Measurements from ENCODE around the gene CLSTN1.

The CLSTN1 gene

GRCh38 chr1:9710037-9710436 is 113.7 kb downstream of the CLSTN1 start:
- DNase-seq = no peak

- no peak for DNase-seq
Measured at GRCh38 chr1:9706178-9706577, 117.6 kb downstream of the CLSTN1 start.

GRCh38 chr1:9705337-9706093 is 118.2 kb downstream of the CLSTN1 start:
- DNase-seq = no peak

GRCh38 chr1:9703681-9704080 is 120.1 kb downstream of the CLSTN1 start:
- DNase-seq = no peak

GRCh38 chr1:9703165-9703509 is 120.6 kb downstream of the CLSTN1 start:
- no peak for DNase-seq

GRCh38 chr1:9701665-9702064 is 122.1 kb downstream of the CLSTN1 start:
- DNase-seq = no peak

- no peak for DNase-seq
Measured at GRCh38 chr1:9700340-9700739, 123.4 kb downstream of the CLSTN1 start.

GRCh38 chr1:9699361-9699760 is 124.4 kb downstream of the CLSTN1 start:
- DNase-seq = no peak

GRCh38 chr1:9696793-9697192 is 127.0 kb downstream of the CLSTN1 start:
- no peak for DNase-seq

- DNase-seq = no peak
Measured at GRCh38 chr1:9691691-9692090, 132.1 kb downstream of the CLSTN1 start.

GRCh38 chr1:9691108-9691445 is 132.7 kb downstream of the CLSTN1 start:
- no peak for DNase-seq

- DNase-seq = no peak
Measured at GRCh38 chr1:9690440-9691107, 133.2 kb downstream of the CLSTN1 start.

- peak; percentile 34 for DNase-seq
Measured at GRCh38 chr1:9689971-9690381, 133.8 kb downstream of the CLSTN1 start.

- DNase-seq = peak; percentile 80
Measured at GRCh38 chr1:9689011-9689706, 134.6 kb downstream of the CLSTN1 start.

- DNase-seq = no peak
Measured at GRCh38 chr1:9688599-9688998, 135.2 kb downstream of the CLSTN1 start.

GRCh38 chr1:9687874-9688582 is 135.7 kb downstream of the CLSTN1 start:
- DNase-seq = no peak

GRCh38 chr1:9687120-9687873 is 136.5 kb downstream of the CLSTN1 start:
- peak; percentile 60 for DNase-seq

- DNase-seq = no peak
Measured at GRCh38 chr1:9684801-9685200, 139.0 kb downstream of the CLSTN1 start.

GRCh38 chr1:9680828-9681227 is 142.9 kb downstream of the CLSTN1 start:
- no peak for DNase-seq

- DNase-seq = no peak
Measured at GRCh38 chr1:9680091-9680490, 143.7 kb downstream of the CLSTN1 start.
